COLO668 (cell line): ENCODE data around the gene HOXD4.

Experiments
- DNase-seq: peaks from one replicate; lab custom pipeline; 2025; ENCODE audit not compliant: unreplicated experiment; lab: John Stamatoyannopoulos, UW

HOXD4 gene

GRCh38 chr2:176114120-176114929 lies 37.0 kb upstream of the HOXD4 start:
- peak; percentile 88 for DNase-seq

- DNase-seq = peak; percentile 32
Observed at GRCh38 chr2:176114930-176115625, 36.3 kb upstream of the HOXD4 start.

- DNase-seq = peak; percentile 81
Observed at GRCh38 chr2:176115883-176116813, 35.2 kb upstream of the HOXD4 start, which contains the start of gene HOXD10. TSS of gene HOXD10 (plus strand) at chr2:176116778. CDS start at chr2:176116834, 56 bp downstream.

GRCh38 chr2:176117162-176117822 lies 34.1 kb upstream of the HOXD4 start:
- no peak for DNase-seq

- DNase-seq = no peak
Observed at GRCh38 chr2:176117823-176118371, 33.5 kb upstream of the HOXD4 start.

- DNase-seq = peak; percentile 80
Observed at GRCh38 chr2:176118601-176119339, 32.6 kb upstream of the HOXD4 start.

- DNase-seq = no peak
Observed at GRCh38 chr2:176120364-176121189, 30.8 kb upstream of the HOXD4 start.

- DNase-seq = peak; percentile 43
Observed at GRCh38 chr2:176121190-176122051, 29.9 kb upstream of the HOXD4 start.

GRCh38 chr2:176122052-176122682 lies 29.2 kb upstream of the HOXD4 start:
- peak; percentile 82 for DNase-seq

GRCh38 chr2:176122683-176123410 lies 28.5 kb upstream of the HOXD4 start, which contains the start of gene HOXD9:
TSS of gene HOXD9 (plus strand) at chr2:176122719. CDS start at chr2:176122769, 50 bp downstream.
- DNase-seq = peak; percentile 88

- DNase-seq = peak; percentile 26
Observed at GRCh38 chr2:176123411-176124109, 27.8 kb upstream of the HOXD4 start.

GRCh38 chr2:176124110-176124946 lies 27.0 kb upstream of the HOXD4 start:
- no peak for DNase-seq

GRCh38 chr2:176124947-176125771 lies 26.2 kb upstream of the HOXD4 start:
- DNase-seq = no peak

- DNase-seq = no peak
Observed at GRCh38 chr2:176125772-176126054, 25.6 kb upstream of the HOXD4 start.
